ENCODE measurements around the gene SLC39A6.

DNA sequence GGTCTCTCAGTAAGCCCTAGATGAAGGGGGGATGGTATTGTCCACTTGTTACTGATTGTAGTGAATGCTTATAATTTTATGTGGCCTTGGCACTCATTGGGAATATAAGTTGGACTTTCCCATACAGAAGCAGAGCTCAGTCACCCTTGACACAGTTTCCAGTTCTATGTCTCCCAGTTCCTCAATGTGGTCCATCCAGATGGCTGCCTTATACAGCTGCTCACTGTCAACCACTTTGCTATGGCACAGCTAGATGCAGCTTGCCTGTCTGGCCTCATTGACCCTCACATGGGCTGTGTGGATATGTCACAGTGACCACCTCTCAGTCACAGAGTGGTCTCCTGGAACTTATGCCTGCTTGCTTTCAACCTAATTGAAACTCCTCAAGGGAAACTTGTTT, 21.7 kb downstream of the SLC39A6 start:
- TF ChIP-seq, protein P1, sequence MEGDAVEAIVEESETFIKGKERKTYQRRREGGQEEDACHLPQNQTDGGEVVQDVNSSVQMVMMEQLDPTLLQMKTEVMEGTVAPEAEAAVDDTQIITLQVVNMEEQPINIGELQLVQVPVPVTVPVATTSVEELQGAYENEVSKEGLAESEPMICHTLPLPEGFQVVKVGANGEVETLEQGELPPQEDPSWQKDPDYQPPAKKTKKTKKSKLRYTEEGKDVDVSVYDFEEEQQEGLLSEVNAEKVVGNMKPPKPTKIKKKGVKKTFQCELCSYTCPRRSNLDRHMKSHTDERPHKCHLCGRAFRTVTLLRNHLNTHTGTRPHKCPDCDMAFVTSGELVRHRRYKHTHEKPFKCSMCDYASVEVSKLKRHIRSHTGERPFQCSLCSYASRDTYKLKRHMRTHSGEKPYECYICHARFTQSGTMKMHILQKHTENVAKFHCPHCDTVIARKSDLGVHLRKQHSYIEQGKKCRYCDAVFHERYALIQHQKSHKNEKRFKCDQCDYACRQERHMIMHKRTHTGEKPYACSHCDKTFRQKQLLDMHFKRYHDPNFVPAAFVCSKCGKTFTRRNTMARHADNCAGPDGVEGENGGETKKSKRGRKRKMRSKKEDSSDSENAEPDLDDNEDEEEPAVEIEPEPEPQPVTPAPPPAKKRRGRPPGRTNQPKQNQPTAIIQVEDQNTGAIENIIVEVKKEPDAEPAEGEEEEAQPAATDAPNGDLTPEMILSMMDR (IDR thresholded peaks at IDR 0.05) = no peak
- TF ChIP-seq POLR2A (IDR thresholded peaks at IDR 0.05) = no peak

Data from adrenal gland (tissue), 5 donors.